Pancreas (tissue), 10 donors: ENCODE results near the gene VMO1. TPM values are rescaled to one million over a fixed set of nuclear protein-coding genes. Genes with fewer than 3 reads are reported as not detected.
A peak's percentile ranks its signal among the peaks of the same experiment; 100 is the strongest.

ENCODE experiments used
- ATAC-seq, 4 donors: fragments of 200-7000 bp; cut with Tn5 transposase; one replicate each; pipeline versions ENCODE4 v1.8.0 to v1.9.1; 2020; ENCODE audit warnings: mild to moderate bottlenecking in 4 of 4, moderate library complexity in 4 of 4
- DNase-seq, 6 donors: peaks; one replicate each; pipeline ENCODE4 v3.0.0-alpha.2; 2020
- FAIRE-seq: peaks from 2 replicates; lab custom pipeline; 2012; peaks lifted over from hg19 to GRCh38; lab: Jason Lieb, UNC
- H3K27ac ChIP-seq, 4 donors: fragments of 200-600 bp; sonication (generic); 1 replicate in 3 of 4; 2 replicates in 1 of 4; pipeline versions ENCODE4 v1.5.0 to v1.8.0; 2020
- H3K27me3 ChIP-seq, 4 donors: fragments of 200-600 bp; one replicate each; pipeline ENCODE4 v1.8.0; 2021
- H3K36me3 ChIP-seq, 3 donors: fragments of 200-600 bp; sonication (generic) in 1 of 3; one replicate each; pipeline versions ENCODE4 v1.5.0 to v1.8.0; 2020 to 2021
- H3K4me1 ChIP-seq, 3 donors: fragments of 200-600 bp; one replicate each; pipeline ENCODE4 v1.8.0; 2021
- H3K4me3 ChIP-seq, 4 donors: fragments of 200-600 bp; sonication (generic) in 2 of 4; one replicate each; pipeline versions ENCODE4 v1.5.0 to v1.8.0; 2020 to 2021
- H3K9me3 ChIP-seq, 4 donors: fragments of 200-600 bp; one replicate each; pipeline ENCODE4 v1.8.0; 2021
- CTCF ChIP-seq, 4 donors: fragments of 200-600 bp; sonication (generic) in 3 of 4; IDR thresholded peaks; one replicate each; pipeline versions ENCODE4 v1.5.0 to v1.8.0; 2021; ENCODE audit warnings: antibody characterized with exemption in 4 of 4
- WGBS, 2 donors: extraction: QIAGEN DNeasy Blood & Tissue Kit; methylation state at CpG; one replicate each; pipeline ENCODE4 v1.1.7; 2013; 5-methylcytosine and 5-hydroxymethylcytosine counted together
- intact Hi-C, 3 donors: fragments of 100-400 bp; cut with DNase I; formaldehyde crosslinking; loops; one replicate each; pipeline versions ENCODE4 v1.11.1 to v1.14.2; 2022
- polyA plus RNA-seq, 2 donors: library from polyadenylated mRNA; stranded (reverse); fragments of 200-250 nt; gene quantifications; one replicate each; pipeline ENCODE4 v1.2.3, GENCODE V29; 2013
- total RNA-seq, 6 donors: library from RNA; stranded (reverse); fragmentation: NEBNext Ultra II Directional in 4 of 6; extraction: Animal tissue kit (Norgen Biotek cat#: 25700) in 4 of 6; gene quantifications; one replicate each; pipeline versions ENCODE4 v1.2.1 to v1.2.4, GENCODE V29; 2021 to 2023
- donor health status: healthy with polysubstance abuse.
- donor health status: DM: no; HTN: no; CAD: no; lungs with moderate emphysema.
- donor health status: DM: no; HTN: no; CAD: no.
- donor health status: control.
- donor health status: control.
- donor health status: Bipolar disorder and iron deficiency.
- donor health status: DM: yes; HTN: yes; CAD: no.
- donor health status: DM: no; HTN: no; CAD: no.
- donor health status: DM: no; HTN: no; CAD: no.
- donor health status: DM: yes; HTN: yes; CAD: no.

The VMO1 gene
- total and polyA plus RNA-seq, 8 donors: 0.28 to 2.2 (median 1.2) TPM; not detected in 1

GRCh38 chr17:4807605-4808377 lies 21.6 kb upstream of the VMO1 start:
- FAIRE-seq: no peak
- H3K36me3 ChIP-seq: no peaks in the 10 kb centered on the region
- H3K4me3 ChIP-seq: peak overlapping the region; percentile 58 to 78 (median 73)
- H3K27me3 ChIP-seq: no peaks in the 10 kb centered on the region
- 20 to 27% methylated on average over 32 of the region's 32 CpGs for WGBS, 2 donors
- H3K27ac ChIP-seq: peak overlapping the region in 1 of 4 donors; percentile 41
- intact Hi-C loops: no loop called here
- no peaks in the 10 kb centered on the region for H3K9me3 ChIP-seq
- peaks cover 0 to 12% (median 6%) of the 10 kb centered on the region in 3 donors for H3K4me1 ChIP-seq
- peak in 3 of 6 donors; percentile 61 to 75 (median 62) for DNase-seq
- no peak for TF ChIP-seq CTCF (IDR thresholded peaks at IDR 0.05)
- ATAC-seq: peak; percentile 3 to 23 (median 16)

- H3K9me3 ChIP-seq: no peaks in the 10 kb centered on the region
- FAIRE-seq (no peak), DNase-seq (peak; percentile 85 to 94 (median 88)), ATAC-seq (peak; percentile 99)
- TF ChIP-seq CTCF (IDR thresholded peaks at IDR 0.05): no peak
- 0 to 1% methylated on average over 49 to 106 of the region's 106 CpGs for WGBS, 2 donors
- H3K4me1 ChIP-seq: peaks cover 0 to 12% (median 6%) of the 10 kb centered on the region in 3 donors
- no peaks in the 10 kb centered on the region for H3K27me3 ChIP-seq
- H3K36me3 ChIP-seq: no peaks in the 10 kb centered on the region
- peak within 1 kb of the TSS; percentile 58 to 78 (median 73) for H3K4me3 ChIP-seq
- H3K27ac ChIP-seq: peak within 1 kb of the TSS in 3 of 4 donors; percentile 41 to 50 (median 49)
- intact Hi-C loops: no loop called here
These were observed 20.8 kb upstream of the VMO1 start, which contains the start of gene PLD2 for GRCh38 chr17:4806777-4807604. PLD2 (plus strand) TSS chr17:4807152; CDS start chr17:4807773, 621 bp downstream.

GRCh38 chr17:4806456-4806776 lies 20.3 kb upstream of the VMO1 start:
- no peak for DNase-seq
- peaks cover 0 to 12% (median 6%) of the 10 kb centered on the region in 3 donors for H3K4me1 ChIP-seq
- peak overlapping the region; percentile 58 to 78 (median 73) for H3K4me3 ChIP-seq
- no peak overlapping the region for H3K27ac ChIP-seq
- no peak for TF ChIP-seq CTCF (IDR thresholded peaks at IDR 0.05)
- H3K36me3 ChIP-seq: no peaks in the 10 kb centered on the region
- H3K9me3 ChIP-seq: no peaks in the 10 kb centered on the region
- H3K27me3 ChIP-seq: no peaks in the 10 kb centered on the region
- intact Hi-C loops: no loop called here
- ATAC-seq: peak in 1 of 4 donors; percentile 0
- FAIRE-seq: no peak
- WGBS, 2 donors: 0 to 1% methylated on average over 14 to 16 of the region's 16 CpGs

DNA sequence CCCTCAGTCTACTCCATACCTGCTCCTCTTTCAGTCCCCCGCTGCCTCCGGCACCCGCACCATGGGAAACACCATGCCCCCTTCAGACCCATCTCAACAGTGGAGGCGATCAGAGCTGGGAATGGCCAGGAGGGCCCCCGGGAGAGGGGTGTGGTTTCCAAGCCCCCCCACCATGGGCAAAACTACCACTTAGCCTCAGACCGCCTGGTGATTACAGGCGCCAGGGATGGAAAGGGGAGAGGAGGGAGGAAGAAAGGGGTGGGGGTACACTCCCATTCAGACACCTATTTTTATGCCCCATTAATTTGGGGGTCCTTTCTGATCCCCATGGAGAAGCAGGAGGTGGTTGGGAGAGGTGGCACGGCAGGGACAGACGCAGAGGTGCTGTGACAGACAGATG lies 16.1 kb upstream of the VMO1 start, which contains the start of gene C17orf114:
C17orf114 (minus strand) TSS at position 101 of the 400 bp plus-strand sequence.
- intact Hi-C loops: no loop called here
- no peak for TF ChIP-seq CTCF (IDR thresholded peaks at IDR 0.05)
- no peaks in the 10 kb centered on the region for H3K27me3 ChIP-seq
- no peaks in the 10 kb centered on the region for H3K9me3 ChIP-seq
- no peaks in the 10 kb centered on the region for H3K36me3 ChIP-seq
- FAIRE-seq (no peak), DNase-seq (no peak), ATAC-seq (no peak)
- H3K4me3 ChIP-seq: no peak within 1 kb of the TSS
- H3K4me1 ChIP-seq: peaks cover 0 to 4% (median 0%) of the 10 kb centered on the region in 3 donors
- H3K27ac ChIP-seq: no peak within 1 kb of the TSS
- 80 to 81% methylated on average over 9 of the region's 9 CpGs for WGBS, 2 donors
